H1 (cell line): ENCODE measurements around the gene PHC2. TPM values are rescaled to one million over a fixed set of nuclear protein-coding genes. Genes with fewer than 3 reads are reported as not detected.

Experiments
- CTCF ChIA-PET: fragments of 300-600 bp; sonication (Branson Sonifier 250); formaldehyde crosslinking; loops from one replicate; lab custom pipeline; 2021; ENCODE audit not compliant: partially characterized antibody; lab: Charles Lee
- POLR2A ChIA-PET: fragments of 300-600 bp; sonication (Branson Sonifier 250); formaldehyde crosslinking; loops from one replicate; lab custom pipeline; 2021; ENCODE audit warnings: inconsistent platforms; ENCODE audit not compliant: partially characterized antibody; lab: Charles Lee
- DNase-seq, 2 experiments: peaks; one replicate each; pipeline versions ENCODE4 v3.0.0 to v3.0.0-alpha.2; 2010 to 2022; ENCODE audit warnings: low spot score in 2 of 2, low read depth in 1 of 2, mixed read lengths in 1 of 2
- FAIRE-seq: peaks from 2 replicates; lab custom pipeline; 2011; peaks lifted over from hg19 to GRCh38; lab: Jason Lieb, UNC
- H2AFZ ChIP-seq: 2 replicates; pipeline ENCODE4 v1.8.1; 2012; ENCODE audit warnings: low read length, inconsistent platforms
- H2AK5ac ChIP-seq: 2 replicates; pipeline ENCODE4 v1.6.1; 2013; ENCODE audit warnings: low read depth, low read length
- H2BK120ac ChIP-seq: replicated peaks from 2 replicates; pipeline ENCODE3; 2013; ENCODE audit warnings: low read depth, low read length, inconsistent platforms
- H2BK12ac ChIP-seq: 2 replicates; pipeline ENCODE4 v1.6.1; 2013; ENCODE audit warnings: low read depth, low read length
- H2BK15ac ChIP-seq: 2 replicates; pipeline ENCODE4 v1.6.1; 2013; ENCODE audit warnings: low read length
- H2BK20ac ChIP-seq: 2 replicates; pipeline ENCODE4 v1.6.1; 2013; ENCODE audit warnings: low read length
- H2BK5ac ChIP-seq: 2 replicates; pipeline ENCODE4 v1.6.1; 2013; ENCODE audit warnings: low read depth, low read length
- H3K14ac ChIP-seq: 2 replicates; pipeline ENCODE4 v1.6.1; 2013; ENCODE audit warnings: inconsistent platforms; ENCODE audit not compliant: insufficient read length
- H3K18ac ChIP-seq: 2 replicates; pipeline ENCODE4 v1.6.1; 2013; ENCODE audit warnings: low read length; ENCODE audit errors: extremely low read depth
- H3K23ac ChIP-seq: 2 replicates; pipeline ENCODE4 v1.6.1; 2013; ENCODE audit warnings: inconsistent platforms; ENCODE audit not compliant: insufficient read length
- H3K23me2 ChIP-seq: 2 replicates; pipeline ENCODE4 v1.6.1; 2013; ENCODE audit warnings: low read depth, low read length
- H3K27ac ChIP-seq: 2 replicates; pipeline ENCODE4 v1.6.1; 2011; ENCODE audit warnings: low read depth, low read length, inconsistent platforms
- H3K27me3 ChIP-seq, 4 experiments: replicated peaks in 1 of 4; 1 replicate in 1 of 4; 2 replicates in 3 of 4; pipeline versions ENCODE4 v1.6.1 to v1.8.1; 2011 to 2013; ENCODE audit warnings: low read length in 3 of 4, mild to moderate bottlenecking in 3 of 4, inconsistent platforms in 2 of 4, mixed read lengths in 2 of 4, moderate library complexity in 1 of 4; ENCODE audit not compliant: control insufficient read depth in 3 of 4, insufficient read depth in 3 of 4; ENCODE audit errors: extremely low read depth in 1 of 4
- H3K36me3 ChIP-seq, 4 experiments: 2 replicates each; pipeline versions ENCODE4 v1.6.1 to v1.8.1; 2011 to 2013; ENCODE audit warnings: mild to moderate bottlenecking in 4 of 4, low read length in 3 of 4, moderate library complexity in 2 of 4, control low read depth in 1 of 4, inconsistent platforms in 1 of 4; ENCODE audit not compliant: insufficient read depth in 4 of 4, control insufficient read depth in 2 of 4
- H3K4ac ChIP-seq: replicated peaks from 2 replicates; pipeline ENCODE3; 2013; ENCODE audit warnings: low read length, low read depth, mixed read lengths, inconsistent platforms; ENCODE audit not compliant: insufficient read length
- H3K4me1 ChIP-seq, 4 experiments: replicated peaks in 1 of 4; 1 replicate in 1 of 4; 2 replicates in 3 of 4; pipeline versions ENCODE4 v1.6.1 to v1.8.1; 2011 to 2013; ENCODE audit warnings: low read length in 3 of 4, inconsistent platforms in 2 of 4, mixed read lengths in 1 of 4; ENCODE audit not compliant: insufficient read depth in 4 of 4, control insufficient read depth in 3 of 4
- H3K4me2 ChIP-seq, 2 experiments: 2 replicates each; pipeline versions ENCODE4 v1.6.1 to v1.8.1; 2011 to 2013; ENCODE audit warnings: low read depth in 2 of 2, low read length in 2 of 2, control low read depth in 1 of 2, inconsistent platforms in 1 of 2, mild to moderate bottlenecking in 1 of 2; ENCODE audit not compliant: insufficient read depth in 1 of 2
- H3K4me3 ChIP-seq, 4 experiments: fragments of 200-600, 300-600 bp in 1 of 4; sonication (generic), shearing (Covaris generic), sonication (Bioruptor Twin) in 1 of 4; 2 replicates each; pipeline versions ENCODE4 v1.5.1 to v1.8.1; 2011 to 2016; ENCODE audit warnings: low read length in 4 of 4, low read depth in 3 of 4, control low read depth in 2 of 4, inconsistent platforms in 2 of 4, mild to moderate bottlenecking in 2 of 4, mixed read lengths in 1 of 4, moderate library complexity in 1 of 4; ENCODE audit not compliant: insufficient read depth in 2 of 4; ENCODE audit errors: extremely low read depth in 1 of 4
- H3K56ac ChIP-seq: replicated peaks from 2 replicates; pipeline ENCODE3; 2013; ENCODE audit warnings: low read depth, mild to moderate bottlenecking, mixed read lengths, low read length, inconsistent platforms; ENCODE audit not compliant: insufficient read length
- H3K79me1 ChIP-seq: 2 replicates; pipeline ENCODE4 v1.6.1; 2013; ENCODE audit warnings: low read depth, low read length, control low read depth
- H3K79me2 ChIP-seq, 2 experiments: 2 replicates each; pipeline versions ENCODE4 v1.6.1 to v1.8.1; 2012 to 2013; ENCODE audit warnings: low read length in 2 of 2, mild to moderate bottlenecking in 2 of 2, inconsistent platforms in 1 of 2; ENCODE audit not compliant: insufficient read depth in 2 of 2, control insufficient read depth in 1 of 2
- H3K9ac ChIP-seq, 4 experiments: replicated peaks in 1 of 4; 1 replicate in 1 of 4; 2 replicates in 3 of 4; pipeline versions ENCODE4 v1.6.1 to v1.8.1; 2011 to 2013; ENCODE audit warnings: low read depth in 3 of 4, low read length in 3 of 4, control low read depth in 2 of 4, mild to moderate bottlenecking in 2 of 4, moderate library complexity in 2 of 4, inconsistent platforms in 1 of 4; ENCODE audit errors: extremely low read depth in 1 of 4
- H3K9me3 ChIP-seq, 2 experiments: 2 replicates each; pipeline versions ENCODE4 v1.6.1 to v1.8.1; 2012 to 2013; ENCODE audit warnings: mild to moderate bottlenecking in 2 of 2, moderate library complexity in 2 of 2, control low read depth in 1 of 2, inconsistent platforms in 1 of 2, low read depth in 1 of 2, low read length in 1 of 2, mixed read lengths in 1 of 2; ENCODE audit not compliant: insufficient read depth in 2 of 2
- H4K20me1 ChIP-seq, 2 experiments: replicated peaks in 1 of 2; 2 replicates each; pipeline versions ENCODE3 to v1.8.1; 2011 to 2013; ENCODE audit warnings: inconsistent platforms in 2 of 2, low read length in 2 of 2, mild to moderate bottlenecking in 1 of 2; ENCODE audit not compliant: insufficient read depth in 2 of 2, control insufficient read depth in 1 of 2
- H4K5ac ChIP-seq: 2 replicates; pipeline ENCODE4 v1.6.1; 2013; ENCODE audit warnings: low read length, low read depth, mixed read lengths, inconsistent platforms; ENCODE audit not compliant: insufficient read length
- H4K8ac ChIP-seq: 2 replicates; pipeline ENCODE4 v1.8.0; 2013; ENCODE audit warnings: mild to moderate bottlenecking, moderate library complexity, low read length, inconsistent platforms; ENCODE audit not compliant: insufficient read depth; ENCODE audit errors: extremely low read depth
- H4K91ac ChIP-seq: replicated peaks from 2 replicates; pipeline ENCODE3; 2013; ENCODE audit warnings: low read length, mixed read lengths, inconsistent platforms; ENCODE audit not compliant: insufficient read length
- BACH1 ChIP-seq: IDR thresholded peaks from 2 replicates; pipeline ENCODE4 v1.6.1; 2012; ENCODE audit warnings: low read length, improper control_type of control experiment
- BRCA1 ChIP-seq: IDR thresholded peaks from 2 replicates; pipeline ENCODE4 v1.6.1; 2012; ENCODE audit warnings: low read depth, low read length, improper control_type of control experiment
- CHD2 ChIP-seq: IDR thresholded peaks from 2 replicates; pipeline ENCODE4 v1.6.1; 2012; ENCODE audit warnings: low read length, improper control_type of control experiment
- GABPA ChIP-seq: IDR thresholded peaks from 2 replicates; pipeline ENCODE4 v1.6.1; 2011; ENCODE audit warnings: mild to moderate bottlenecking, low read length, moderate library complexity, borderline replicate concordance; ENCODE audit not compliant: insufficient read depth
- JUN ChIP-seq: IDR thresholded peaks from 2 replicates; pipeline ENCODE4 v1.6.1; 2011; ENCODE audit warnings: low read depth, mild to moderate bottlenecking, improper control_type of control experiment, low read length
- PHF8 ChIP-seq: fragments of 200-600 bp; sonication (generic); conservative IDR thresholded peaks from 2 replicates; pipeline ENCODE4 v1.7.1; 2012; ENCODE audit warnings: low read depth, mild to moderate bottlenecking, inconsistent platforms, low read length, moderate library complexity
- POU5F1 ChIP-seq: IDR thresholded peaks from 2 replicates; pipeline ENCODE4 v1.6.1; 2011; ENCODE audit warnings: low read depth, mild to moderate bottlenecking, low read length, moderate library complexity
- SAP30 ChIP-seq: fragments of 300-600 bp; sonication (generic); IDR thresholded peaks from 2 replicates; pipeline ENCODE4 v1.7.1; 2012; ENCODE audit warnings: low read length, moderate library complexity, mild to moderate bottlenecking, inconsistent platforms; ENCODE audit not compliant: insufficient read depth, insufficient replicate concordance
- SIRT6 ChIP-seq: IDR thresholded peaks from one replicate; pipeline ENCODE4 v1.7.1; 2012; ENCODE audit warnings: low read length, inconsistent platforms
- SUZ12 ChIP-seq: fragments of 200-600 bp; sonication (generic); IDR thresholded peaks from 2 replicates; pipeline ENCODE4 v1.6.1; 2012; ENCODE audit warnings: mild to moderate bottlenecking, inconsistent platforms, low read length, moderate library complexity, mixed read lengths
- TAF1 ChIP-seq: IDR thresholded peaks from 2 replicates; pipeline ENCODE4 v1.6.1; 2011; ENCODE audit warnings: mild to moderate bottlenecking, low read depth, low read length
- YY1 ChIP-seq: IDR thresholded peaks from 2 replicates; pipeline ENCODE4 v1.6.1; 2011; ENCODE audit warnings: low read depth, mild to moderate bottlenecking, low read length
- WGBS, 2 experiments: shearing (Covaris generic) in 1 of 2; methylation state at CpG; one replicate each; pipeline versions ENCODE4 v1.1.6 to v1.1.7; 2013 to 2015; ENCODE audit warnings: low lambda C conversion rate in 2 of 2, mixed read lengths in 2 of 2, inconsistent platforms in 1 of 2, low coverage in 1 of 2, missing lambda C conversion rate in 1 of 2; ENCODE audit not compliant: insufficient replicate concordance in 2 of 2, insufficient coverage in 1 of 2, insufficient read length in 1 of 2; ENCODE audit errors: extremely low coverage in 1 of 2, missing lambda C conversion rate in 1 of 2; 5-methylcytosine and 5-hydroxymethylcytosine counted together
- polyA plus RNA-seq, 7 experiments: library from polyadenylated mRNA; depleted of rRNA in 3 of 7; stranded (reverse) in 5 of 7; unstranded in 2 of 7; fragments of >200 nt in 5 of 7; fragments of 200-250 nt in 2 of 7; gene quantifications; 1 replicate in 5 of 7; 2 replicates in 1 of 7; 4 replicates in 1 of 7; pipeline versions ENCODE4 v1.2.1 to v1.2.3, GENCODE V29; 2011 to 2013; ENCODE audit warnings: missing spikeins in 2 of 7, mixed read lengths in 2 of 7
- total RNA-seq: library from RNA; stranded (reverse); fragmentation: NEBNext Ultra II Directional; extraction: Animal tissue kit (Norgen Biotek cat#: 25700); gene quantifications from 2 replicates; pipeline ENCODE4 v1.2.1, GENCODE V29; 2021

PHC2 gene
- total and polyA plus RNA-seq, 2 of the 8 experiments (the other 6 are each of a cell fraction or from before 2014, with no cell fraction given): 5.6 to 14.2 TPM

DNA sequence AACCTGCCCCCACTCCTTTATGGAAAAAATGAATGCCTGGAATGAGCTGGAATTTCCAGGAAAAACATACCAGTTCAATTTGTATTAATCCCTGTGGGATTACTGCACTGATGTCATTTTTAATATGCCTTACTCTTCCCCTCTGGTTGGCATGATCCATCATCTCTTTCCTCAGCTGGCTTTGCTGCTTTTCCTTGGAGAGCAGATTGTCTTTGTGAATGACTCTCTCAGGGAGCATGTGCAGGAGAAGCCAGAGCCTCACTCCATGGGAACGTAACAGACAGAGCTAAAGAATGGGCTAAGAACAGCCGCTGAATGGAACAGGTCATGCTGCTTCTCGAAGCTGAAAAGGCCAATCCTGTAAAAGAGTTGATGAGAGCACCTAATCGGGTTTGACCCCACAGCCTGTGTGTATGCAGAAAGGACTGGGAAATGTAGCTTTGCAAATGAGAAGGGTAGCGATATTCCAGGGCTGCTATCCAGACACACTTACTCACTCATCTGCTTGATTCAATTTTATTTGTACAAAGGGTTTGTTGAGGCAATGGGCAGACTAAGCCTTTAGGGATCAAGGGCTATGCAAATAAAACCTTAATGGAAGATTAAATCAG is 20.7 kb downstream of the PHC2 start:
- no peak overlapping the region for H3K4me2 ChIP-seq

More for the DNA sequence above, 20.7 kb downstream of the PHC2 start:
- 73% methylated on average over 5 of the region's 5 CpGs; no CpG with 5 or more reads in 1 of the 2 experiments for WGBS, 2 experiments
- no peak for TF ChIP-seq TAF1
- TF ChIP-seq BACH1: no peak
- no peak for TF ChIP-seq POU5F1
- TF ChIP-seq PHF8: no peak
- no peak for TF ChIP-seq SAP30
- TF ChIP-seq CHD2: no peak
- TF ChIP-seq SUZ12: no peak
- TF ChIP-seq JUN: no peak
- no peak for TF ChIP-seq GABPA
- no peak for TF ChIP-seq BRCA1
- TF ChIP-seq SIRT6: no peak
- no peak for TF ChIP-seq YY1
- H4K8ac ChIP-seq: no peak overlapping the region
- no peak overlapping the region for H3K56ac ChIP-seq
- H4K20me1 ChIP-seq: no peaks in the 10 kb centered on the region
- H3K23me2 ChIP-seq: no peaks in the 10 kb centered on the region
- no peaks in the 10 kb centered on the region for H3K79me1 ChIP-seq
- no peak overlapping the region for H3K9ac ChIP-seq
- no peak overlapping the region for H2BK120ac ChIP-seq
- 0 out of 2 replicates have a peak overlapping the region, but pooled peaks have one; percentile 9 for H2AFZ ChIP-seq
- no peak overlapping the region for H2AK5ac ChIP-seq
- FAIRE-seq: no peak
- no peak overlapping the region for H3K18ac ChIP-seq
- H3K4me3 ChIP-seq: no peak overlapping the region
- H2BK5ac ChIP-seq: no peak overlapping the region
- no peaks in the 10 kb centered on the region for H3K79me2 ChIP-seq
- no peak overlapping the region for H2BK12ac ChIP-seq
- POLR2A ChIA-PET: interaction anchor here (1.3 kb wide), 1 partner anchor 9 kb away, joined by 4 read pairs; no protein-coding TSS in a partner anchor
- H3K9me3 ChIP-seq: peaks cover 0 to 3% of the 10 kb centered on the region in 2 experiments; a peak in 2 of 4 replicates
- no peak overlapping the region for H3K14ac ChIP-seq
- H3K23ac ChIP-seq: no peak overlapping the region
- CTCF ChIA-PET: interaction anchor here (0.6 to 2.3 kb wide), 6 partner anchors 11 to 192 kb away, joined by 3 to 6 read pairs (median 4); no protein-coding TSS in a partner anchor
- no peak for DNase-seq
- no peaks in the 10 kb centered on the region for H3K27me3 ChIP-seq
- H2BK20ac ChIP-seq: no peak overlapping the region
- H3K27ac ChIP-seq: no peak overlapping the region
- H4K5ac ChIP-seq: no peak overlapping the region
- no peak overlapping the region for H3K4ac ChIP-seq
- H3K4me1 ChIP-seq: no peaks in the 10 kb centered on the region; a peak in 1 of 7 replicates
- H3K36me3 ChIP-seq: no peaks in the 10 kb centered on the region
- no peak overlapping the region for H2BK15ac ChIP-seq
- H4K91ac ChIP-seq: no peak overlapping the region
